ENCODE results near the gene PRR19. TPM values are rescaled to one million over a fixed set of nuclear protein-coding genes. Genes with fewer than 3 reads are reported as not detected.
A peak's percentile ranks its signal among the peaks of the same experiment; 100 is the strongest.

PRR19 gene
- total and polyA plus RNA-seq, 4 donors: 0.27 to 0.43 (median 0.42) TPM; not detected in 1

DNA sequence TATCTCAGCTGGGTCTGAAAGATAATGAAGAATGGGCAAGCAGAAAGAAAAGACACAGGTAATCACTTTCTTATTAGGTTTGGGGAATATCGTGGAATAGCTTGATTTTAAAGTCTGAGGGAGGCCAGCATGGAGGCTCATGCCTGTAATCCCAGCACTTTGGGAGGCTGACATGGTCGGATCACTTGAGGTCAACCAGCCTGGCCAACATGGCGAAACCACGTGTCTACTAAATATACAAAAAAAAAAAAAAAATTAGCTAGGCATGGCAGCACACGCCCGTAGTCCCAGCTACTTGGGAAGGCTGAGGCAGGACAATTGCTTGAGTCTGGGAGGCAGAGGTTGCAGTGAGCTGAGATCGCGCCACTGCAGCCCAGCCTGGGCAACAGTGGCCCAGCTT lies 1.9 kb downstream of the PRR19 start:
- no peak overlapping the region for H3K9ac ChIP-seq (ENCODE audit: low read depth in 1 of 2, low read length in 2 of 2)
- no peak overlapping the region for H3K27ac ChIP-seq (ENCODE audit: low read depth in 1 of 2, low read length in 2 of 2)
- peaks cover 2 to 13% (median 5%) of the 10 kb centered on the region in 4 donors for H3K4me1 ChIP-seq (ENCODE audit: control insufficient read depth in 4 of 4, insufficient read depth in 4 of 4, low read length in 3 of 4)
- TF ChIP-seq RXRA (IDR thresholded peaks at IDR 0.05) (peak in 1 of 2 donors; percentile 11), HNF4A (conservative IDR thresholded peaks at IDR 0.05) (no peak)
- WGBS: 77% methylated on average over 8 of the region's 8 CpGs
- H3K9me3 ChIP-seq (ENCODE audit: control insufficient read depth in 4 of 4, low read length in 3 of 4): no peaks in the 10 kb centered on the region
- DNase-seq (ENCODE audit: low spot score): no peak
- no peak overlapping the region for H3K4me3 ChIP-seq (ENCODE audit: low read depth in 1 of 3, low read length in 3 of 3)
- H3K36me3 ChIP-seq (ENCODE audit: control insufficient read depth in 4 of 4, insufficient read depth in 3 of 4, low read depth in 1 of 4, low read length in 3 of 4): no peaks in the 10 kb centered on the region
- no peaks in the 10 kb centered on the region for H3K27me3 ChIP-seq (ENCODE audit: control insufficient read depth in 4 of 4, insufficient read depth in 4 of 4, low read length in 3 of 4)

DNA sequence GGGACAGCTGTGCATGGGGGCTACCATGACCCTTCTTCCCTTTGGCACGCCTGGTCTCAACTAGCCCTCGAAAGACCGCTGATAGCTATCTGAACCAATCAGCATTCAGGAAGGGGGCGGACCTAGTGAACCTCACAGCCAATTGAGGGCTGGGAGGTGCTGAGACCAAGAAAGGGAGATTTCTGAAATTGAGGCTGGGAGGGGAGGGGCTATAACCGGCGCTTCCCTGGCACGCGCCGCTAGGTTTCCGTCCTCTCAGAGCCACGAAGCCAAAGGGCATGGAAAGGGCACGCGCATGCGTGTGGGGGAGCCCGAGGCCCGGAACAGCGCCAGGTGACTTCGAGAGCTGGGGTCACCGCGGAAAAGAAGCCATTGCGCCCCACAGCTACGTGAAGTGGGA lies 4.7 kb downstream of the PRR19 start:
- TF ChIP-seq JUND (IDR thresholded peaks at IDR 0.05) (no peak), NR2F2 (IDR thresholded peaks at IDR 0.05) (no peak), HNF4G (IDR thresholded peaks at IDR 0.05) (no peak), HNF4A (conservative IDR thresholded peaks at IDR 0.05) (no peak), FOXA2 (IDR thresholded peaks at IDR 0.05) (no peak), SP1 (IDR thresholded peaks at IDR 0.05) (no peak), TAF1 (conservative IDR thresholded peaks at IDR 0.05) (no peak), GABPA (IDR thresholded peaks at IDR 0.05 in 1 of 2, conservative IDR thresholded peaks at IDR 0.05 in 1 of 2) (no peak), RAD21 (IDR thresholded peaks at IDR 0.05) (no peak), RXRA (IDR thresholded peaks at IDR 0.05) (no peak), YY1 (IDR thresholded peaks at IDR 0.05) (no peak), EGR1 (IDR thresholded peaks at IDR 0.05; ENCODE audit: low read depth in 2 of 2) (no peak), FOXA1 (IDR thresholded peaks at IDR 0.05) (no peak)
- TF ChIP-seq, protein P1, sequence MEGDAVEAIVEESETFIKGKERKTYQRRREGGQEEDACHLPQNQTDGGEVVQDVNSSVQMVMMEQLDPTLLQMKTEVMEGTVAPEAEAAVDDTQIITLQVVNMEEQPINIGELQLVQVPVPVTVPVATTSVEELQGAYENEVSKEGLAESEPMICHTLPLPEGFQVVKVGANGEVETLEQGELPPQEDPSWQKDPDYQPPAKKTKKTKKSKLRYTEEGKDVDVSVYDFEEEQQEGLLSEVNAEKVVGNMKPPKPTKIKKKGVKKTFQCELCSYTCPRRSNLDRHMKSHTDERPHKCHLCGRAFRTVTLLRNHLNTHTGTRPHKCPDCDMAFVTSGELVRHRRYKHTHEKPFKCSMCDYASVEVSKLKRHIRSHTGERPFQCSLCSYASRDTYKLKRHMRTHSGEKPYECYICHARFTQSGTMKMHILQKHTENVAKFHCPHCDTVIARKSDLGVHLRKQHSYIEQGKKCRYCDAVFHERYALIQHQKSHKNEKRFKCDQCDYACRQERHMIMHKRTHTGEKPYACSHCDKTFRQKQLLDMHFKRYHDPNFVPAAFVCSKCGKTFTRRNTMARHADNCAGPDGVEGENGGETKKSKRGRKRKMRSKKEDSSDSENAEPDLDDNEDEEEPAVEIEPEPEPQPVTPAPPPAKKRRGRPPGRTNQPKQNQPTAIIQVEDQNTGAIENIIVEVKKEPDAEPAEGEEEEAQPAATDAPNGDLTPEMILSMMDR (IDR thresholded peaks at IDR 0.05; ENCODE audit: low read depth, low read length, missing input control): no peak
- TF ChIP-seq, protein P2, sequence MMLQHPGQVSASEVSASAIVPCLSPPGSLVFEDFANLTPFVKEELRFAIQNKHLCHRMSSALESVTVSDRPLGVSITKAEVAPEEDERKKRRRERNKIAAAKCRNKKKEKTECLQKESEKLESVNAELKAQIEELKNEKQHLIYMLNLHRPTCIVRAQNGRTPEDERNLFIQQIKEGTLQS (IDR thresholded peaks at IDR 0.05): no peak
- TF ChIP-seq, protein P3, sequence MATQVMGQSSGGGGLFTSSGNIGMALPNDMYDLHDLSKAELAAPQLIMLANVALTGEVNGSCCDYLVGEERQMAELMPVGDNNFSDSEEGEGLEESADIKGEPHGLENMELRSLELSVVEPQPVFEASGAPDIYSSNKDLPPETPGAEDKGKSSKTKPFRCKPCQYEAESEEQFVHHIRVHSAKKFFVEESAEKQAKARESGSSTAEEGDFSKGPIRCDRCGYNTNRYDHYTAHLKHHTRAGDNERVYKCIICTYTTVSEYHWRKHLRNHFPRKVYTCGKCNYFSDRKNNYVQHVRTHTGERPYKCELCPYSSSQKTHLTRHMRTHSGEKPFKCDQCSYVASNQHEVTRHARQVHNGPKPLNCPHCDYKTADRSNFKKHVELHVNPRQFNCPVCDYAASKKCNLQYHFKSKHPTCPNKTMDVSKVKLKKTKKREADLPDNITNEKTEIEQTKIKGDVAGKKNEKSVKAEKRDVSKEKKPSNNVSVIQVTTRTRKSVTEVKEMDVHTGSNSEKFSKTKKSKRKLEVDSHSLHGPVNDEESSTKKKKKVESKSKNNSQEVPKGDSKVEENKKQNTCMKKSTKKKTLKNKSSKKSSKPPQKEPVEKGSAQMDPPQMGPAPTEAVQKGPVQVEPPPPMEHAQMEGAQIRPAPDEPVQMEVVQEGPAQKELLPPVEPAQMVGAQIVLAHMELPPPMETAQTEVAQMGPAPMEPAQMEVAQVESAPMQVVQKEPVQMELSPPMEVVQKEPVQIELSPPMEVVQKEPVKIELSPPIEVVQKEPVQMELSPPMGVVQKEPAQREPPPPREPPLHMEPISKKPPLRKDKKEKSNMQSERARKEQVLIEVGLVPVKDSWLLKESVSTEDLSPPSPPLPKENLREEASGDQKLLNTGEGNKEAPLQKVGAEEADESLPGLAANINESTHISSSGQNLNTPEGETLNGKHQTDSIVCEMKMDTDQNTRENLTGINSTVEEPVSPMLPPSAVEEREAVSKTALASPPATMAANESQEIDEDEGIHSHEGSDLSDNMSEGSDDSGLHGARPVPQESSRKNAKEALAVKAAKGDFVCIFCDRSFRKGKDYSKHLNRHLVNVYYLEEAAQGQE (IDR thresholded peaks at IDR 0.05): no peak
- TF ChIP-seq, protein P4, sequence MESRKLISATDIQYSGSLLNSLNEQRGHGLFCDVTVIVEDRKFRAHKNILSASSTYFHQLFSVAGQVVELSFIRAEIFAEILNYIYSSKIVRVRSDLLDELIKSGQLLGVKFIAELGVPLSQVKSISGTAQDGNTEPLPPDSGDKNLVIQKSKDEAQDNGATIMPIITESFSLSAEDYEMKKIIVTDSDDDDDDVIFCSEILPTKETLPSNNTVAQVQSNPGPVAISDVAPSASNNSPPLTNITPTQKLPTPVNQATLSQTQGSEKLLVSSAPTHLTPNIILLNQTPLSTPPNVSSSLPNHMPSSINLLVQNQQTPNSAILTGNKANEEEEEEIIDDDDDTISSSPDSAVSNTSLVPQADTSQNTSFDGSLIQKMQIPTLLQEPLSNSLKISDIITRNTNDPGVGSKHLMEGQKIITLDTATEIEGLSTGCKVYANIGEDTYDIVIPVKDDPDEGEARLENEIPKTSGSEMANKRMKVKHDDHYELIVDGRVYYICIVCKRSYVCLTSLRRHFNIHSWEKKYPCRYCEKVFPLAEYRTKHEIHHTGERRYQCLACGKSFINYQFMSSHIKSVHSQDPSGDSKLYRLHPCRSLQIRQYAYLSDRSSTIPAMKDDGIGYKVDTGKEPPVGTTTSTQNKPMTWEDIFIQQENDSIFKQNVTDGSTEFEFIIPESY (IDR thresholded peaks at IDR 0.05): no peak
- TF ChIP-seq, protein P5, sequence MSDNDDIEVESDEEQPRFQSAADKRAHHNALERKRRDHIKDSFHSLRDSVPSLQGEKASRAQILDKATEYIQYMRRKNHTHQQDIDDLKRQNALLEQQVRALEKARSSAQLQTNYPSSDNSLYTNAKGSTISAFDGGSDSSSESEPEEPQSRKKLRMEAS (IDR thresholded peaks at IDR 0.05): no peak

More for the DNA sequence above, 4.7 kb downstream of the PRR19 start:
- Histone ChIP-seq H3K4me1 (ENCODE audit: control insufficient read depth in 4 of 4, insufficient read depth in 4 of 4, low read length in 3 of 4) (peaks cover 2 to 11% (median 5%) of the 10 kb centered on the region in 4 donors), H3K27ac (ENCODE audit: low read depth in 1 of 2, low read length in 2 of 2) (no peak overlapping the region), H3K27me3 (ENCODE audit: control insufficient read depth in 4 of 4, insufficient read depth in 4 of 4, low read length in 3 of 4) (no peaks in the 10 kb centered on the region), H3K4me3 (ENCODE audit: low read depth in 1 of 3, low read length in 3 of 3) (no peak overlapping the region), H3K9ac (ENCODE audit: low read depth in 1 of 2, low read length in 2 of 2) (no peak overlapping the region), H3K36me3 (ENCODE audit: control insufficient read depth in 4 of 4, insufficient read depth in 3 of 4, low read depth in 1 of 4, low read length in 3 of 4) (no peaks in the 10 kb centered on the region), H3K9me3 (ENCODE audit: control insufficient read depth in 4 of 4, low read length in 3 of 4) (no peaks in the 10 kb centered on the region)
- DNase-seq (ENCODE audit: low spot score): no peak
- WGBS: 88% methylated on average over 22 of the region's 22 CpGs
